Stimulated activated naive CD8-positive, alpha-beta T cell treated with anti-CD3 and anti-CD28 coated beads, Interleukin-15, Interleukin-2, amounts not matched to agents 100 U/mL and 50 U/mL, for 24 hours (primary cell): ENCODE data around the gene ADGRV1.
"Not testable (repeated sequence)": the region's sequence is repeated elsewhere in the genome, so short reads cannot be mapped to it uniquely, and the experiment has no call there.

Source experiments
- ATAC-seq: fragments of 150-1000 bp; cut with Tn5 transposase; one replicate; pipeline ENCODE4 v1.10.0; 2021
- DNase-seq: peaks from one replicate; pipeline ENCODE4 v3.0.0; 2021

The ADGRV1 gene

GRCh38 chr5:90600307-90600706 is 41.7 kb downstream of the ADGRV1 start:
- not testable (repeated sequence) for DNase-seq, ATAC-seq

- ATAC-seq (no peak), DNase-seq (no peak)
Measured at GRCh38 chr5:90601468-90601867, 42.9 kb downstream of the ADGRV1 start.

- no peak for DNase-seq
- no peak for ATAC-seq
Measured at GRCh38 chr5:90602681-90603080, 44.1 kb downstream of the ADGRV1 start.

- DNase-seq (no peak), ATAC-seq (no peak)
Measured at GRCh38 chr5:90606539-90606938, 47.9 kb downstream of the ADGRV1 start.

GRCh38 chr5:90612919-90613318 is 54.3 kb downstream of the ADGRV1 start:
- DNase-seq = no peak
- ATAC-seq = no peak

GRCh38 chr5:90613459-90613858 is 54.9 kb downstream of the ADGRV1 start:
- DNase-seq (no peak), ATAC-seq (no peak)

GRCh38 chr5:90613918-90614504 is 55.4 kb downstream of the ADGRV1 start:
- DNase-seq (no peak), ATAC-seq (no peak)

GRCh38 chr5:90615355-90615754 is 56.8 kb downstream of the ADGRV1 start:
- no peak for DNase-seq
- no peak for ATAC-seq

GRCh38 chr5:90618071-90618470 is 59.5 kb downstream of the ADGRV1 start:
- no peak for ATAC-seq
- no peak for DNase-seq

GRCh38 chr5:90619762-90620161 is 61.2 kb downstream of the ADGRV1 start:
- not testable (repeated sequence) for DNase-seq, ATAC-seq

GRCh38 chr5:90621848-90622247 is 63.3 kb downstream of the ADGRV1 start:
- no peak for ATAC-seq
- no peak for DNase-seq

- DNase-seq (no peak), ATAC-seq (no peak)
Measured at GRCh38 chr5:90626493-90626892, 67.9 kb downstream of the ADGRV1 start.

- ATAC-seq = no peak
- no peak for DNase-seq
Measured at GRCh38 chr5:90628492-90628891, 69.9 kb downstream of the ADGRV1 start.

GRCh38 chr5:90632791-90633190 is 74.2 kb downstream of the ADGRV1 start:
- no peak for DNase-seq
- no peak for ATAC-seq

GRCh38 chr5:90636948-90637347 is 78.4 kb downstream of the ADGRV1 start:
- ATAC-seq (no peak), DNase-seq (no peak)

- DNase-seq = no peak
- ATAC-seq = no peak
Measured at GRCh38 chr5:90637731-90638130, 79.1 kb downstream of the ADGRV1 start.

GRCh38 chr5:90638878-90639277 is 80.3 kb downstream of the ADGRV1 start:
- ATAC-seq (no peak), DNase-seq (no peak)

- no peak for ATAC-seq
Measured at GRCh38 chr5:90640484-90641059, 82.0 kb downstream of the ADGRV1 start.

GRCh38 chr5:90641528-90641927 is 82.9 kb downstream of the ADGRV1 start:
- no peak for DNase-seq

More at GRCh38 chr5:90640484-90641059, 82.0 kb downstream of the ADGRV1 start:
- no peak for DNase-seq

GRCh38 chr5:90642706-90643229 is 84.2 kb downstream of the ADGRV1 start:
- ATAC-seq (no peak), DNase-seq (no peak)

More at GRCh38 chr5:90641528-90641927, 82.9 kb downstream of the ADGRV1 start:
- no peak for ATAC-seq

GRCh38 chr5:90644132-90644531 is 85.5 kb downstream of the ADGRV1 start:
- ATAC-seq = no peak
- no peak for DNase-seq

GRCh38 chr5:90645024-90645610 is 86.5 kb downstream of the ADGRV1 start:
- DNase-seq (no peak), ATAC-seq (no peak)

GRCh38 chr5:90650767-90651166 is 92.2 kb downstream of the ADGRV1 start:
- no peak for DNase-seq
- no peak for ATAC-seq

- no peak for DNase-seq
- ATAC-seq = no peak
Measured at GRCh38 chr5:90654215-90654614, 95.6 kb downstream of the ADGRV1 start.
